IMR-90 (cell line): ENCODE measurements around the gene NDUFV2. TPM values are rescaled to one million over a fixed set of nuclear protein-coding genes. Genes with fewer than 3 reads are reported as not detected.
"Not testable (repeated sequence)": the region's sequence is repeated elsewhere in the genome, so short reads cannot be mapped to it uniquely, and the experiment has no call there.

Experiments used
- ATAC-seq: fragments of 200-7000 bp; cut with Tn5 transposase; 2 replicates; pipeline ENCODE4 v1.9.1; 2020; ENCODE audit warnings: low read depth, mild to moderate bottlenecking, moderate library complexity
- BruUV-seq: library from RNA; stranded (reverse); fragments of 400-500 nt; replicated peaks from 2 replicates; lab custom pipeline; 2021; lab: Mats Ljungman, UMichigan
- CTCF ChIA-PET: fragments of 300-600 bp; formaldehyde crosslinking; extraction: SDS; loops from one replicate; lab custom pipeline; 2021; ENCODE audit warnings: antibody characterized with exemption; lab: Yijun Ruan, JAX
- POLR2A ChIA-PET: fragments of 300-600 bp; sonication (Branson Sonifier 250); formaldehyde crosslinking; loops from one replicate; lab custom pipeline; 2022; ENCODE audit warnings: antibody characterized with exemption; ENCODE audit not compliant: unreplicated experiment; lab: Charles Lee
- DNase-seq: peaks from one replicate; pipeline ENCODE4 v3.0.0; 2013
- H2AFZ ChIP-seq: replicated peaks from 2 replicates; pipeline ENCODE3; 2013; ENCODE audit warnings: low read length, mild to moderate bottlenecking; ENCODE audit not compliant: poor library complexity
- H2AK5ac ChIP-seq: 2 replicates; pipeline ENCODE4 v1.6.1; 2013; ENCODE audit warnings: low read depth, low read length, inconsistent platforms
- H2AK9ac ChIP-seq: replicated peaks from 2 replicates; pipeline ENCODE3; 2013; ENCODE audit warnings: mild to moderate bottlenecking, low read depth, low read length, moderate library complexity; ENCODE audit not compliant: poor library complexity
- H2BK120ac ChIP-seq: 2 replicates; pipeline ENCODE4 v1.6.1; 2013; ENCODE audit warnings: low read depth, low read length, inconsistent platforms
- H2BK15ac ChIP-seq: 3 replicates; pipeline ENCODE4 v1.6.1; 2013; ENCODE audit warnings: low read depth, low read length, inconsistent platforms
- H2BK20ac ChIP-seq: 2 replicates; pipeline ENCODE4 v1.6.1; 2013; ENCODE audit warnings: low read depth, mild to moderate bottlenecking, inconsistent platforms, low read length, moderate library complexity
- H2BK5ac ChIP-seq: 2 replicates; pipeline ENCODE4 v1.6.1; 2013; ENCODE audit warnings: mild to moderate bottlenecking, low read depth, low read length, inconsistent platforms; ENCODE audit not compliant: poor library complexity, severe bottlenecking
- H3K14ac ChIP-seq: replicated peaks from 2 replicates; pipeline ENCODE4 v1.6.1; 2013; ENCODE audit warnings: low read depth, low read length, inconsistent platforms
- H3K18ac ChIP-seq: 2 replicates; pipeline ENCODE4 v1.6.1; 2013; ENCODE audit warnings: low read depth, low read length, control low read depth
- H3K23ac ChIP-seq: 2 replicates; pipeline ENCODE4 v1.6.1; 2013; ENCODE audit warnings: low read depth, low read length, inconsistent platforms
- H3K27ac ChIP-seq: 2 replicates; pipeline ENCODE4 v1.5.1; 2013; ENCODE audit warnings: mild to moderate bottlenecking, control low read depth, low read length; ENCODE audit not compliant: insufficient read depth
- H3K27me3 ChIP-seq: 2 replicates; pipeline ENCODE4 v1.6.1; 2013; ENCODE audit warnings: low read length; ENCODE audit not compliant: control insufficient read depth, insufficient read depth
- H3K36me3 ChIP-seq: 2 replicates; pipeline ENCODE4 v1.6.1; 2013; ENCODE audit warnings: low read length, mixed read lengths; ENCODE audit not compliant: control insufficient read depth, insufficient read depth
- H3K4ac ChIP-seq: 2 replicates; pipeline ENCODE4 v1.6.1; 2013; ENCODE audit warnings: low read depth, low read length, inconsistent platforms
- H3K4me1 ChIP-seq: 2 replicates; pipeline ENCODE4 v1.6.1; 2013; ENCODE audit warnings: low read length, mixed read lengths; ENCODE audit not compliant: control insufficient read depth, insufficient read depth
- H3K4me2 ChIP-seq: 2 replicates; pipeline ENCODE4 v1.6.1; 2013; ENCODE audit warnings: low read depth, mild to moderate bottlenecking, control low read depth, low read length, moderate library complexity
- H3K4me3 ChIP-seq: 2 replicates; pipeline ENCODE4 v1.5.1; 2013; ENCODE audit warnings: low read depth, mild to moderate bottlenecking, control low read depth, low read length, moderate library complexity; ENCODE audit not compliant: insufficient read depth
- H3K56ac ChIP-seq: 2 replicates; pipeline ENCODE4 v1.6.1; 2013; ENCODE audit warnings: low read length, inconsistent platforms; ENCODE audit not compliant: insufficient read depth; ENCODE audit errors: extremely low read depth
- H3K79me1 ChIP-seq, 2 experiments: 2 replicates each; pipeline ENCODE4 v1.6.1; 2013; ENCODE audit warnings: low read length in 2 of 2, inconsistent platforms in 1 of 2, low read depth in 1 of 2
- H3K9ac ChIP-seq: 2 replicates; pipeline ENCODE4 v1.6.1; 2013; ENCODE audit warnings: low read depth, low read length, control low read depth
- H3K9me1 ChIP-seq: 2 replicates; pipeline ENCODE4 v1.6.1; 2013; ENCODE audit warnings: low read length, inconsistent platforms; ENCODE audit not compliant: insufficient read depth
- H3K9me3 ChIP-seq: 2 replicates; pipeline ENCODE4 v1.6.1; 2013; ENCODE audit warnings: low read length; ENCODE audit not compliant: control insufficient read depth, insufficient read depth
- H4K20me1 ChIP-seq: 2 replicates; pipeline ENCODE4 v1.6.1; 2013; ENCODE audit warnings: low read length, inconsistent platforms; ENCODE audit not compliant: insufficient read depth
- H4K5ac ChIP-seq: 2 replicates; pipeline ENCODE4 v1.6.1; 2013; ENCODE audit warnings: mild to moderate bottlenecking, low read depth, low read length, control low read depth
- H4K8ac ChIP-seq, 2 experiments: 2 replicates each; pipeline ENCODE4 v1.6.1; 2013; ENCODE audit warnings: low read depth in 2 of 2, low read length in 2 of 2, control low read depth in 1 of 2, inconsistent platforms in 1 of 2
- H4K91ac ChIP-seq: 2 replicates; pipeline ENCODE4 v1.6.1; 2013; ENCODE audit warnings: low read depth, low read length, inconsistent platforms; ENCODE audit not compliant: insufficient read depth
- WGBS, 2 experiments: methylation state at CpG; one replicate each; pipeline versions ENCODE4 v1.1.5 to v1.1.7; 2013; ENCODE audit warnings: missing lambda C conversion rate in 2 of 2; ENCODE audit not compliant: insufficient read length in 1 of 2; ENCODE audit errors: extremely low coverage in 2 of 2; 5-methylcytosine and 5-hydroxymethylcytosine counted together
- dilution Hi-C: fragments of 300-500 bp; cut with HindIII; formaldehyde crosslinking; loops from one replicate; pipeline ENCODE4 v1.14.3; 2018; ENCODE audit warnings: low sequenced_read_pairs; ENCODE audit not compliant: unreplicated experiment
- in situ Hi-C: fragments of 300-500 bp; cut with MboI; formaldehyde crosslinking; loops from 3 replicates; pipeline ENCODE4 v1.14.3; 2019; ENCODE audit warnings: low sequenced_read_pairs, inconsistent platforms, mixed read lengths
- intact Hi-C: fragments of 100-400 bp; cut with micrococcal nuclease; formaldehyde crosslinking; loops from 2 replicates; pipeline ENCODE4 v1.10.0; 2022
- polyA plus RNA-seq, 3 experiments: library from polyadenylated mRNA; depleted of rRNA; stranded (reverse); fragments of >200 nt; gene quantifications; 2 replicates each; pipeline ENCODE4 v1.2.3, GENCODE V29; 2012; ENCODE audit warnings: low replicate concordance in 1 of 3
- total RNA-seq: library from RNA; depleted of rRNA; stranded (reverse); fragments of >200 nt; gene quantifications from 2 replicates; pipeline ENCODE4 v1.2.3, GENCODE V29; 2012

Gene NDUFV2
- total and polyA plus RNA-seq, 2 of the 4 experiments (the other 2 are of a cell fraction): 106 to 126 TPM

GRCh38 chr18:9171919-9172318 is 69.4 kb downstream of the NDUFV2 start:
- H3K9me1 ChIP-seq, H3K9me3 ChIP-seq, H3K4me1 ChIP-seq, POLR2A ChIA-PET, H3K27ac ChIP-seq, H4K5ac ChIP-seq, in situ Hi-C loops, H2BK120ac ChIP-seq, H4K8ac ChIP-seq, H3K14ac ChIP-seq, H3K27me3 ChIP-seq, H2AK5ac ChIP-seq, H2AK9ac ChIP-seq, H4K91ac ChIP-seq, dilution Hi-C loops, DNase-seq, intact Hi-C loops, H3K4ac ChIP-seq, H2BK15ac ChIP-seq, H2AFZ ChIP-seq, H3K23ac ChIP-seq, ATAC-seq, H3K4me2 ChIP-seq, H3K4me3 ChIP-seq, H3K18ac ChIP-seq, H3K56ac ChIP-seq, BruUV-seq, CTCF ChIA-PET, H3K36me3 ChIP-seq, H2BK5ac ChIP-seq, H2BK20ac ChIP-seq, H3K9ac ChIP-seq: not testable (repeated sequence)
- WGBS, 2 experiments: no CpG with 5 or more reads among the region's 3 CpGs
- peaks cover 50% of the 10 kb centered on the region for H4K20me1 ChIP-seq
- H3K79me1 ChIP-seq: peaks cover 14 to 54% of the 10 kb centered on the region in 2 experiments
